ENCODE data around the gene STX7.

The STX7 gene

DNA sequence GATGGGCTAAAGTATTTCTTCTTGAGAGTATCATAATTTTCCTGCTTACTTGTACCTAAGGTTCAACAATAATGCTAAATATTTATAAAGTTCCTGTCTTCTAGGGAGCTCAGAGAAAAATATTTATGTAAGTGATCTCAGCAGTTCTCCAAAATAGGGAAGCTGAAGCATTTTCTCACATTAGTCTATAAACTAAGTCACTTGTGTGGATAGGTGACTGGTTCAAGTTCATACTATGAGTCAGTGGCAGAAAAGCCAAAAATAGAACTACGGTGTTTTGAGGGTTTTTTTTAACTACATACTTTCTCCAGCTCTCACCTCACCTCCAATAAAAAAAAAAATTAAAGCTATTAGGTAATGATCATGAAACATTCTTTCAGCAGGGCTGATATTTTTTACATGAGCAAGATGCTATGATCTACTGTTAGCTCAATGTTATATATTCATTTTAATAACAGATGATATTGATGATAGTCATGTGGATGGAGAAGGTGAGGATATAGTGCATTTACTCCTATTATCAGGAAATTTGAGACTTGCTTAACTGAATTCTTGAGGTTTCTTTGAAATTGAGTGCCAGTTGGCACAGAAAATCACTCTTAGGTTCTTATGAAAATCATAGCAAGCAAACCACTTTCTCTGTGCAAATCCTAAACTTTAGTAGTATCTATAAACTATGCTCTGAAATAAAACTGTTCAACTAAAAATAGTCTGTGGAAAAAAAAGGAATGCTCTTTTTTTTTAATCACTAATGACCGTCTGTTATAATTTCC is 107.6 kb downstream of the STX7 start:
- DNase-seq: no peak

GRCh38 chr6:132404736-132405135 is 108.2 kb downstream of the STX7 start:
- DNase-seq: no peak

- no peak for DNase-seq
Observed at GRCh38 chr6:132404330-132404729, 108.6 kb downstream of the STX7 start.

DNA sequence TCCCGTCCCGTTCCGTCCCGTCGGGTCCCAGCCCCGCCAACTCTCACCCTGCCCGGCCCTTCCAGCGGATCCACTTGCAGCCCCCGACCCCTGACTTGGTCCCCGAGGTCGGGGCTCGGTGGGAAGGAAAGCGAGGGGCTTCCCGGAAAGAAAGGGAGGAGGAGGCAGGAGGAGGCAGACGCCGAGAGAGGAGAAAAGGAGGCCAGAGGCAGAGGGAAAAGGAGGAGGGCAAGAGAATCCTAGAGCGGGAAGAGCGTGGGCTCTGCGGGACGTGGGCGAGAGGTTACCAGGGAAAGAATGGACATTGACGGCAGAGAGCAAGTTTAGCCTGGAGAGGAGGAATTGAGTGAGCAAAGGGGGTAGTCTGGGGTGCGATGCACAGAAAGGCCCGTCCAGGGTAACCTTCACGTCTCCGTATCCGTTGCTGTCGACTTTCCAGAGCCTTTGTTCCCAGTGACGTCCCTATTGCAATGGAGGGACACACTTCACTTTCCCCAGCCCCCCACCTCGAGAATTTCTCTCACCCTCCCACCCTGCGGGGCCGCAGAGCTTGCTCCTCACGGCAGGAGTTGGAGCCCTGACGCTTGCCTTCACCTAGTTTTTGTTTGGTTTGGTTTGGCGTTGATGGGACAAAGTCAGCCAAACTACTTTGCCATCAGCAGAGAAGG is 111.2 kb downstream of the STX7 start:
- DNase-seq: no peak

- DNase-seq: no peak
Observed at GRCh38 chr6:132400883-132401617, 111.9 kb downstream of the STX7 start, which contains the start of gene MOXD1. TSS of gene MOXD1 (minus strand) at chr6:132401475. CDS start at chr6:132401426, 49 bp downstream.

- no peak for DNase-seq
Observed at GRCh38 chr6:132400555-132400882, 112.4 kb downstream of the STX7 start.

- no peak for DNase-seq
Observed at GRCh38 chr6:132399376-132400074, 113.4 kb downstream of the STX7 start.
